RCC 7860 (cell line): ENCODE data around the gene GTF3C5.

Experiments used
- DNase-seq: peaks from one replicate; pipeline ENCODE4 v3.0.0-alpha.2; 2015; ENCODE audit warnings: low spot score
- FAIRE-seq: peaks from 2 replicates; lab custom pipeline; 2012; peaks lifted over from hg19 to GRCh38; lab: Jason Lieb, UNC

GTF3C5 gene

DNA sequence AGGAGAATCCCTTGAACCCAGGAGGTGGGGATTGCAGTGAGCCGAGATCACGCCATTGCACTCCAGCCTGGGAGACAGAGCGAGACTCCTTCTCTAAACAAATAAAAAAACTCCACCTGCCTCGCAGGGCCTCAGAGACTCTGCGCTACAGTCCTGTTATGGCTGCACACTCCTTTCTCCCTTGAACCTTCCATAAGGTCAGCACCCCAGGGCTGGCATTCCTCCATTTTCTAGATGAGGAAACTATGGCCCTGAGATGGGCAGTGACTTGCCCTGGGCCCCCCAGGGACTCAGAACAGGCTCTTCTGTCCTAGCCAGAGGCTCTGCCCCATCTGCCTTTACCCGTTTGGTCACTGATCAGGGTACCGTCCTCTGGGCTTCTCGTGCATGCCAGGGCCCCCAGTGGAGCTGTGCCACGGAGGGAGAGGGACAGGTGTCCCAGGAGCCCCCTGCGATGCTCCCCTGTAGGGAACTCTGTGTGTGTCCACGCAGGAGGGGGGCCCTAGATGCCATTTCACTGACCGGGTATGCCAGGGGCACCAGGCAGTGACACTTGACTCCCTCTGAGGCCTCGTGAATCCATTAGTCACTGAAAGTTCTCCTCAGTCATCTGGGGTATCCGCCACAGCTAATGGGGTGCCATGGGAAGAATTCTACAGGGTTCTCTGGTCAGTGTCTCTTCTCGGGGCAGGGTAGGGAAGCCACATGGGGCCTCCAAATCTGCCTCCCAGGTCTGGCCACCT, 74.1 kb downstream of the GTF3C5 start:
- FAIRE-seq (no peak), DNase-seq (no peak)

DNA sequence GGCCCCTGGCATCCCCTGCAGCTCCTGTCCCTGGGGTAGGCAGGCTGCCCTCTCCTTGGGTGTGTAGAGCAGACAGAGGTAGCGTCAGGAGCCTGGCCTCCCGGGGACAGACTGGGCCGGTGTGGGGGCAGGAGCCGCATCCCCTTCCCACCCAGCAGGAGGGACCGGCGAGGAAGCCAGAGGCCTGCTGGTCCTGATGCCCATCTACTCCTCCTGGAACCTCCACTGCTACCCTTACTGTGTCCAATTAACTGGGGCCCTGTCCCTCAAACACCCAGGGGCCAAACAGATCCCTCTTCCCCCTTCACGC, 74.6 kb downstream of the GTF3C5 start:
- FAIRE-seq (no peak), DNase-seq (no peak)

DNA sequence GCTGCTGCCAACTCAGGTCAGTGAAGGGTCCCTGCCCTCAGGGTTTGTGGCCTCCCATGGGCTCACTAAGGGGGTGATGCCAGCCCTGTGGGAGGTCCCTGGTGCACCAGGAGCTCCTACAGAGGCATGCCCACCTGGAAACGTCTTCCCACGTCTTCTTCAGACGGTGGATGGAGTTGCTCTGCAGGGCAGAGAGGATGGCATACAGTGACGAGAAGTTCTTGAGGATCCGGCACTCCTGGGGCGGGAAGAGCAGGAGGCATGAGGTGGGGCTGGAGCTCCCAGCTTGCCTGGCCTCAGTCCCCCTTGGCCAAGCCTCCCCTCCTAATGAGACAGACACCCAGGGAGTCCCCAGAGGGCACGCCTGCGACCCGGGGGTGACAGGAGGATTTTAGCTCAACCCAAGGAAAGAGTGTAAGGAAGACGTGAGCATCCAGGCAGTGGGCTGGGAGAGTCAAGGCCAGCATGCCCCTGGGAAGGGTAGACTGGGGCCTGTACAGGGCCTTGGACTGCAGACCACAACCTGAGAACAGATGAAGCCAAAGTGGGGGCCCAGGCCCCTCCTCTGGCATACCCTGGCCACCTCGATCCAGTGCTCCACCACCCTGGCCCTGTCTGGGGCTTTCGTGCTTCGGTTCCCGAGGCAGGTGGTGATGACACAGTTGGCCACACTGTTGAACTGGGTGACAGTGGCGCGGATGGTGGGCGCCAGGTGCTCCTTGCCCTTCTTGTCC, 75.9 kb downstream of the GTF3C5 start:
- no peak for DNase-seq
- FAIRE-seq: no peak

DNA sequence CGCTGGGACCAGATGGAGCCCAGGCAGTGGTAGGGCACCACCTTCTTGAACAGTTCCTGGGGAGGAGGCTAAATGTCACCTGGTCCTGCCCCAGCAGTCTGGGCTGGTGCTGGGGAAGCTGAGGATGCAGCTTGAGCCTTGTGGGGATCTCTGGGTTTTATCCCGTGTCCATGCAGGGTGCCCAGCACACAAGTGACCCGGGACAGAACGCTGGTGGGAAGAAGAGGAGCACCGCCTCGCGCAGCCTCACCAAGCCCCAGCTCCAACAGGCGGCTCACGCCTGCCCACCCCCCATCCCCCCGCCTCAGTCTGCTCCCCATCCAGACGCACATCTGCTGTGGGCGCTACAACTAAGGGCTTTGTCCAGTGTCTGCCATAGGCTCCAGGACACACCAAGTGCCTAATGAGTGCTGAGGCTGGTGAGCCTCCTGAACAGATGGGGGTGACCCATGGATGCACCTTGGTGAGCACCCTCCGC, 76.5 kb downstream of the GTF3C5 start:
- DNase-seq (no peak), FAIRE-seq (no peak)
